Hematopoietic multipotent progenitor cell treated with erythropoietin and hydrocortisone succinate and interleukin-3 and kit ligand, for 15 days (in vitro differentiated cells): ENCODE measurements around the gene DIS3L.
"Not testable (repeated sequence)": the region's sequence is repeated elsewhere in the genome, so short reads cannot be mapped to it uniquely, and the experiment has no call there.

Experiments used
- DNase-seq: peaks from one replicate; pipeline ENCODE4 v3.0.0-alpha.2; 2015; ENCODE audit warnings: low spot score

DIS3L gene

GRCh38 chr15:66310786-66311185, 17.4 kb downstream of the DIS3L start:
- DNase-seq, result no peak

DNA sequence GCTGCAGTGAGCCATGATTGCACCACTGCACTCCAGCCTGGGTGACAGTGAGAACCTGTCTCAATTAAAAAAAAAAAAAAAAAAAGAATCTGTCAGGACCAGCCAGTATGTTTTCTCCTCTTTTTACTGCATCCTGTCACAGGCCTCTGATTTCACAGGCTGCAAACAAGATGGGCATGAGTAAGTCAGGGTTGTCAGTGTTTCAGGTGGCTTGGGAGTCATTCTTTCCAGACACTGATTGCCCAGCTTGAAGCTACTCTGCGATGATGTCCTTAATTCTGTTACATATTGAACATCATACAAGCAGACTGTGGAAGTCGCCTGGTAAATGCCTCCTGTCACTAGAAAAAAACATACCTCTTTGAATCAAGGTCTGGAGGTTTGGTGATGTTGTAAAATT, 18.8 kb downstream of the DIS3L start:
- no peak for DNase-seq

DNA sequence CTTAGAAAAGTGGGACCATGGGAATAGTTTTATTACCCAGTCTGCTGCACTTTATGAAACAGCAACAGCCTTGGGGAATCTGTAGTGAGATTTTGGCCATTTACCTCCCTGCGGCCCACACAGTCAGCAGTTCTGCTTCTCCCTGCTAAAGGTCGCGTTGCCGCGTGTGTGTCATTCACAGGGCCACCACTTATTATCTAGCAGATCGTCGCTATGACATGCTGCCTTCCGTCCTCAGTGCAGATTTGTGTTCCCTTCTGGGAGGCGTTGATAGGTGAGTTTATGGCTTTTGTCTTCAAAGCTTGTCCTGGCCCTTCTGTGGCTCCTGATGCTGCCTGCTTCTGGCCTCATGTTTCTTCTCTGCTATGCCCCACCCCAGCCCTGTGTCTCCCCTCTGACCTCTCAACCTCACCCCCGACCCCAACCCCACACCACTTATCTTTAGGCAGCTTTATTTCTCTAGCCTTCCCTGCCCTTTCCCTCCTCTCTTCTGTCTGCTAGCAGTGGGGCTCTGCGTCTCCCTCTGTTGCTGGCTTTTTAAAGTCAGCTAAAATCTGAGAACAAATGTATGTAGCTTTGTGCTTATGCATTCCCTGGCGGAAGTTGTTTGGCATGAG, 30.1 kb downstream of the DIS3L start:
- no peak for DNase-seq

- no peak for DNase-seq
Observed at GRCh38 chr15:66326051-66326450, 32.7 kb downstream of the DIS3L start.

DNA sequence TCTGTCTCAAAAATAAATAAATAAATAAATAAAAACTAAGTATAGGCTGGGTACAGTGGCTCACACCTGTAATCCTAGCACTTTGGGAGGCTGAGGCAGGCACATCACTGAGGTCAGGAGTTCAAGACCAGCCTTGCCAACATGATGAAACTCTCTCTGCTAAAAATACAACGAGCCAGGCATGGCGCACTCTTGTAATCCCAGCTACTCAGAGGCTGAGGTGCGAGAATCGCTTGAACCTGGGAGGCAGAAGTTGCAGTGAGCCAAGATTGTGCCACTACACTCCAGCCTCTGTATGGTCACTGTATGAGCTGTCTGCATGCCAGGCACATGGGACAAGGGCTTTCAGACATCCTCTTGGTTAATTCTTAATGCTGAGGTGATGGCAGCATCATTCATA, 34.4 kb downstream of the DIS3L start:
- no peak for DNase-seq

GRCh38 chr15:66328771-66329170, 35.4 kb downstream of the DIS3L start:
- no peak for DNase-seq

GRCh38 chr15:66348530-66348929, 55.2 kb downstream of the DIS3L start:
- not testable (repeated sequence) for DNase-seq

DNA sequence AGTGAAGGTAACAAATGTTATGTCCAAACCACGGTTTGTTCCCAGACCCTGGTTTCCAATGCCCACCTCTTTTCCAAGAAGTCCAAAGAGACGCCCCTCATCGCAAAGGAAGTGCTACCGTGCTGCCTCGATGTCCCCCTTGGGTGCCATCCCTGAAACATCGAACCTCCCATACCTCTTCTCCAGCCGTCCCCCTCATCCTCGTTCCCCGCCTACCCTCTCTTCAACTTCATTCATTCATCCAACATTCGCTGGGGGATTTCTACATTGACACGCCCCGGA, 62.6 kb downstream of the DIS3L start:
- no peak for DNase-seq

- DNase-seq, result peak; percentile 89
Observed at GRCh38 chr15:66356359-66357236, 63.2 kb downstream of the DIS3L start, which contains the start of gene TIPIN. Gene TIPIN, minus strand, starts transcription at chr15:66356685. Its CDS starts 3,738 bp downstream, at chr15:66352947.

DNA sequence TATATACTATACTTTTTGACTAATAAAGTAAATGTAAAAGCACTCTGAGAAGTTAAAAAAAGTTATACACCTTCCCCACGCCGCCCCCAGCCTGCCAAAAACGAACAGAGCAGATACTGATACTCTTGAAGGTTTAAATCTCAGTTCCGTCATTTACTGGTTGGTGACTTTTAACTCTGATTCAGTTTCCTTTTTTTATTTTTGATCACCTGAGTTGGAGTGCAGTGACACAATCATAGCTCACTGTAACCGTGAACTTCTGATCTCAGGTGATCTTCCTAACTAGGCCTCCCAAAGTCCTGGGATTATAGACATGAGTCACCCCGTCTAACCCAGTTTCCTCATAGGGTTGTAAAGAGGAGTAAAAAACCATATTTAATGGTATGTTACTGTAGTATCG, 66.4 kb downstream of the DIS3L start:
- DNase-seq, result no peak

GRCh38 chr15:66361745-66362460, 68.5 kb downstream of the DIS3L start:
- not testable (repeated sequence) for DNase-seq

GRCh38 chr15:66362776-66363175, 69.4 kb downstream of the DIS3L start:
- no peak for DNase-seq

- DNase-seq, result no peak
Observed at GRCh38 chr15:66364944-66365528, 71.7 kb downstream of the DIS3L start.

- DNase-seq, result no peak
Observed at GRCh38 chr15:66369773-66370651, 76.6 kb downstream of the DIS3L start.

DNA sequence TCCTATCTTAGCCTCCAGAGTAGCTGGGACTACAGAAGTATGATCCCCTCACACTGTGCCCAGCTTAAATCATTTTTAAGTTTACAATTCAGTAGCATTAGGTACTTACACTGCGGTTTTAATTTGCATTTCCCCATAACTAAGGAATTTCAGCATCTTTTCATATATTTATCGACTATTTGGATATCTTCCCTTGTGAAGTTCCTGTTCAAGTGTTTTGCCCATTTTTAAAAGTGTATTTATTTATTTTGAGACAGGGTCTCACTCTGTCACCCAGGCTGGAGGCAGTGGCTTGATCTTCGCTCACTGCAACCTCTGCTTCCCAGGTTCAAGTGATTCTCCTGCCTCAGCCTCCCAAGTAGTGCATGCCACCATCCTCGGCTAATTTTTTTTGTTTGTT, 80.8 kb downstream of the DIS3L start:
- DNase-seq, result no peak

DNA sequence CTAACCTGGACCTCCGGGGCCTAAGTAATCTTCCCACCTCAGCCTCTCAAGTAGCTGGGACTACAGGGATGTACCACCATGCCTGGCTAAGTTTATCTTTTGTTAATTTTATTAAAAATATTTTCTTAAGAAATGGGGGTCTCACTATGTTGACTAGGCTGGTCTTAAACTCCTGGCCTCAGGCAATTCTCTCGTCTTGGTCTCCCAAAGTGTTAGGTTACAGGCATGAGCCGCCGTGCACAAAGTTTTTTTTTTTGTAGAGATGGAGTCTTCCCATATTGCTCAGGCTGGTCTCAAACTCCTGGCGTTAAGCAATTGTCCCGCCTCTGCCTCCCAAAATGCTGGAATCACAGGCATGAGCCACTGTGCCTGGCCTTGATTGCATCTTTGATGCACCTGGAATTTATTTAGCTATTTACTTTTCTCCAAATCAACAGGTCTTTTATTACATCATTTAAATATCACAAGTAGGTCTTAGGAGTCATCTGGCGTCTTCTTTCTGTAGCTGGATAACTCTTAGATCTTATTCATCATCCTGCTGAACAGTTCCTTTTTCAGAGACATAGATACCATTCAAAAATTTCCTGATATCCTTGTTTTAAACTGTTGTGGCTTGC, 85.6 kb downstream of the DIS3L start:
- no peak for DNase-seq

DNA sequence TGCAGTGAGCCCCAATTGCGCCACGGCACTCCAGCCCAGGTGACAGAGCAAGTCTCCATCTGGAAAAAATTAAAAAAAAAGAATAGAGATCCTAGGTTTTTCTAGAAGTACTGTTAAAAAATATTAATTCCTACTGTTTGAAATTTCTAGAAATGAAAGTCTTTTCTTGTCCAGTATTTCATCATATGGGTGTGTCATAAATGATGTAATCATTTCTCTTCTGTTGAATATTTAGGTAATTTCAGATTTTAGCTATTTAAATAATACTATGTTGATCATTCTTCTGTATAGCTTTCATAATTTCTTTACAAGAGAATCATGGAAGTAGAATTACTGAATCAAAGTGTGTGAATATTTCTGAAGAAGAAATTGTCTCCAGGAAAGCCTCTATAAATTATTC, 88.0 kb downstream of the DIS3L start:
- not testable (repeated sequence) for DNase-seq
